HepG2 (cell line): ENCODE measurements around the gene DNAJC11. TPM values are rescaled to one million over a fixed set of nuclear protein-coding genes. Genes with fewer than 3 reads are reported as not detected.

Experiments used
- BCL6 ChIP-seq: IDR thresholded peaks from 2 replicates; pipeline ENCODE4 v1.6.1; 2016; ENCODE audit warnings: missing genetic modification reagents, missing compliant biosample characterization
- BRCA1 ChIP-seq: sonication (generic); formaldehyde crosslinking; IDR thresholded peaks from 2 replicates; pipeline ENCODE4 v1.4.0; 2020; ENCODE audit warnings: missing genetic modification reagents
- CREB1 ChIP-seq, 2 experiments: fragments of 450-650 bp in 1 of 2; IDR thresholded peaks; 2 replicates each; pipeline ENCODE4 v1.6.1; 2016 to 2017; ENCODE audit warnings: control low read depth in 1 of 2, mild to moderate bottlenecking in 1 of 2, missing compliant biosample characterization in 1 of 2, missing genetic modification characterization in 1 of 2
- DNMT3B ChIP-seq: conservative IDR thresholded peaks from 2 replicates; pipeline ENCODE4 v1.6.1; 2016; ENCODE audit warnings: missing biosample characterization, control low read depth
- FOXC1 ChIP-seq: sonication (generic); formaldehyde crosslinking; IDR thresholded peaks from 2 replicates; pipeline ENCODE4 v1.8.0; 2022; ENCODE audit warnings: mild to moderate bottlenecking, missing genetic modification reagents, borderline replicate concordance
- ISX ChIP-seq: sonication (generic); formaldehyde crosslinking; conservative IDR thresholded peaks from 2 replicates; pipeline ENCODE4 v1.5.0; 2020; ENCODE audit warnings: missing genetic modification reagents
- JDP2 ChIP-seq: sonication (generic); formaldehyde crosslinking; IDR thresholded peaks from 2 replicates; pipeline ENCODE4 v1.8.1; 2022; ENCODE audit warnings: missing genetic modification reagents, borderline replicate concordance
- JUN ChIP-seq: sonication (generic); formaldehyde crosslinking; IDR thresholded peaks from 2 replicates; pipeline ENCODE4 v1.4.0; 2020; ENCODE audit warnings: mild to moderate bottlenecking, missing genetic modification reagents
- MXD4 ChIP-seq: IDR thresholded peaks from 2 replicates; pipeline ENCODE4 v1.6.1; 2016; ENCODE audit warnings: mild to moderate bottlenecking, missing biosample characterization, missing genetic modification reagents
- SMAD3 ChIP-seq: sonication (generic); formaldehyde crosslinking; IDR thresholded peaks from 2 replicates; pipeline ENCODE4 v1.4.0; 2020; ENCODE audit warnings: missing genetic modification reagents
- SMC3 ChIP-seq: IDR thresholded peaks from 2 replicates; pipeline ENCODE4 v1.6.1; 2011; ENCODE audit warnings: low read length, improper control_type of control experiment
- ZBTB42 ChIP-seq: sonication (generic); formaldehyde crosslinking; IDR thresholded peaks from 2 replicates; pipeline ENCODE4 v1.5.0; 2020; ENCODE audit warnings: mild to moderate bottlenecking, missing genetic modification reagents
- ZNF12 ChIP-seq: sonication (generic); formaldehyde crosslinking; IDR thresholded peaks from 2 replicates; pipeline ENCODE4 v1.5.0; 2020; ENCODE audit warnings: missing genetic modification reagents
- ZNF367 ChIP-seq: sonication (generic); formaldehyde crosslinking; IDR thresholded peaks from 2 replicates; pipeline ENCODE4 v1.4.0; 2020; ENCODE audit warnings: missing genetic modification reagents, borderline replicate concordance
- ZNF441 ChIP-seq: sonication (generic); formaldehyde crosslinking; IDR thresholded peaks from 2 replicates; pipeline ENCODE4 v1.7.0; 2021; ENCODE audit warnings: missing genetic modification reagents, borderline replicate concordance
- ZNF776 ChIP-seq: sonication (generic); formaldehyde crosslinking; IDR thresholded peaks from 2 replicates; pipeline ENCODE4 v1.4.0; 2020; ENCODE audit warnings: mild to moderate bottlenecking, missing genetic modification reagents
- ZNF878 ChIP-seq: sonication (generic); formaldehyde crosslinking; IDR thresholded peaks from 2 replicates; pipeline ENCODE4 v1.8.1; 2023; ENCODE audit warnings: mild to moderate bottlenecking, missing genetic modification reagents, moderate library complexity
- polyA plus RNA-seq, 8 experiments: library from polyadenylated mRNA; depleted of rRNA in 3 of 8; stranded (reverse) in 7 of 8; unstranded in 1 of 8; fragments of >200 nt; fragmentation: Illumina TruSeq in 4 of 8; extraction: Trizol in 4 of 8; gene quantifications; 2 replicates each; pipeline versions ENCODE4 v1.2.1 to v1.2.3, GENCODE V29; 2011 to 2016; ENCODE audit warnings: low read depth in 4 of 8, missing spikeins in 1 of 8, mixed read lengths in 1 of 8; ENCODE audit not compliant: insufficient read depth in 1 of 8
- total RNA-seq, 5 experiments: library from RNA; depleted of rRNA; stranded (reverse); fragments of >200 nt; fragmentation: Illumina TruSeq; extraction: Trizol; gene quantifications; 2 replicates each; pipeline ENCODE4 v1.2.3, GENCODE V29; 2016; ENCODE audit warnings: low read depth in 1 of 5
- TF ChIP-seq, protein P1 (sequence below): IDR thresholded peaks from 2 replicates; pipeline ENCODE4 v1.4.0; 2020; ENCODE audit warnings: mild to moderate bottlenecking, missing genetic modification reagents
- TF ChIP-seq, protein P2 (sequence below): sonication (generic); formaldehyde crosslinking; IDR thresholded peaks from 2 replicates; pipeline ENCODE4 v1.5.0; 2020; ENCODE audit warnings: missing genetic modification reagents, mild to moderate bottlenecking, borderline replicate concordance
- TF ChIP-seq, protein P3 (sequence below): sonication (generic); formaldehyde crosslinking; IDR thresholded peaks from 2 replicates; pipeline ENCODE4 v1.4.0; 2020; ENCODE audit warnings: mild to moderate bottlenecking, missing genetic modification reagents
- TF ChIP-seq, protein P4 (sequence below): sonication (generic); formaldehyde crosslinking; IDR thresholded peaks from 2 replicates; pipeline ENCODE4 v1.5.1; 2020; ENCODE audit warnings: mild to moderate bottlenecking, moderate library complexity, missing genetic modification reagents

Gene DNAJC11
- total and polyA plus RNA-seq, 2 of the 13 experiments (the other 11 are each of a cell fraction or from before 2014, with no cell fraction given), result 25.1 to 47.6 TPM

DNA sequence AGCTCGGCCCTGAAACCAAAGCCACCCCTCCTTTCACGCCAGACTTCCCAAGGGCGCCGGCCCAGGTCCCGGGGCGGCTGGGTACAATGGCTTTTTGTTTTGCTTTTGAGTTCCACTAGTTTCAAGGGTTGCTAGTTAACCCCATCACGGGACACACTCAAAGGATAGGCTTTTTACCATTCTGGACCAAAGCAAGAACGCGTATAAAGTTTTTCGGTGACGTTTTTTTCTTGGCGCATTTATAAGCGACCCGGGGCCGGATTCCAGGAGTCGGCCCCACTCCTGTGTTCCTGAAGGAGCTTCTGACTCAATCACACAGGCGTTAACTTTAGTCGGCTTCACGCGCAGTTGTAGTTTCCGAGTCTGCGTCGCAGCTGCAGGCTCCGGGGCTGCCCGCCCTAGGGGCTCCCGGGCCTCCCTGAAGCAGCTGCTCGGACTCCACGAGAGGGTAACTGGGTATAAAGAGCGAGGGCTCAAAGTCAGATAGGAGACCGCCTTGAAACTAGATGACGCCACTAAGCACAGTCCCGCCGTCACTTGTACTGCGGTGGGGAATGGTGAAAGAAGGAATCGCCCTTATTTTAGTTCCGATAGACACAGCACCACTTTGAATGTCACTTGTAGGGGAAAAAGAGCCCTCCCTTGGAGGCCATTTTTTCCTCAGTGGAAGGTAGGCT is 98.2 kb downstream of the DNAJC11 start (continued):
- TF ChIP-seq, protein P1, sequence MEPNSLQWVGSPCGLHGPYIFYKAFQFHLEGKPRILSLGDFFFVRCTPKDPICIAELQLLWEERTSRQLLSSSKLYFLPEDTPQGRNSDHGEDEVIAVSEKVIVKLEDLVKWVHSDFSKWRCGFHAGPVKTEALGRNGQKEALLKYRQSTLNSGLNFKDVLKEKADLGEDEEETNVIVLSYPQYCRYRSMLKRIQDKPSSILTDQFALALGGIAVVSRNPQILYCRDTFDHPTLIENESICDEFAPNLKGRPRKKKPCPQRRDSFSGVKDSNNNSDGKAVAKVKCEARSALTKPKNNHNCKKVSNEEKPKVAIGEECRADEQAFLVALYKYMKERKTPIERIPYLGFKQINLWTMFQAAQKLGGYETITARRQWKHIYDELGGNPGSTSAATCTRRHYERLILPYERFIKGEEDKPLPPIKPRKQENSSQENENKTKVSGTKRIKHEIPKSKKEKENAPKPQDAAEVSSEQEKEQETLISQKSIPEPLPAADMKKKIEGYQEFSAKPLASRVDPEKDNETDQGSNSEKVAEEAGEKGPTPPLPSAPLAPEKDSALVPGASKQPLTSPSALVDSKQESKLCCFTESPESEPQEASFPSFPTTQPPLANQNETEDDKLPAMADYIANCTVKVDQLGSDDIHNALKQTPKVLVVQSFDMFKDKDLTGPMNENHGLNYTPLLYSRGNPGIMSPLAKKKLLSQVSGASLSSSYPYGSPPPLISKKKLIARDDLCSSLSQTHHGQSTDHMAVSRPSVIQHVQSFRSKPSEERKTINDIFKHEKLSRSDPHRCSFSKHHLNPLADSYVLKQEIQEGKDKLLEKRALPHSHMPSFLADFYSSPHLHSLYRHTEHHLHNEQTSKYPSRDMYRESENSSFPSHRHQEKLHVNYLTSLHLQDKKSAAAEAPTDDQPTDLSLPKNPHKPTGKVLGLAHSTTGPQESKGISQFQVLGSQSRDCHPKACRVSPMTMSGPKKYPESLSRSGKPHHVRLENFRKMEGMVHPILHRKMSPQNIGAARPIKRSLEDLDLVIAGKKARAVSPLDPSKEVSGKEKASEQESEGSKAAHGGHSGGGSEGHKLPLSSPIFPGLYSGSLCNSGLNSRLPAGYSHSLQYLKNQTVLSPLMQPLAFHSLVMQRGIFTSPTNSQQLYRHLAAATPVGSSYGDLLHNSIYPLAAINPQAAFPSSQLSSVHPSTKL (CRISPR knock-in tag), result no peak; the same call in 1 of the 2 replicates
- no peak for TF ChIP-seq SMC3
- no peak for TF ChIP-seq ZNF878 (CRISPR knock-in tag)
- TF ChIP-seq ZNF441 (CRISPR knock-in tag), result no peak
- TF ChIP-seq JUN (CRISPR knock-in tag), result no peak
- TF ChIP-seq FOXC1 (CRISPR knock-in tag), result no peak; the same call in 1 of the 2 replicates
- no peak for TF ChIP-seq ZNF12
- no peak for TF ChIP-seq DNMT3B (CRISPR knock-in tag)
- TF ChIP-seq MXD4 (CRISPR knock-in tag), result no peak
- TF ChIP-seq ZNF367 (CRISPR knock-in tag), result no peak
- TF ChIP-seq, protein P2, sequence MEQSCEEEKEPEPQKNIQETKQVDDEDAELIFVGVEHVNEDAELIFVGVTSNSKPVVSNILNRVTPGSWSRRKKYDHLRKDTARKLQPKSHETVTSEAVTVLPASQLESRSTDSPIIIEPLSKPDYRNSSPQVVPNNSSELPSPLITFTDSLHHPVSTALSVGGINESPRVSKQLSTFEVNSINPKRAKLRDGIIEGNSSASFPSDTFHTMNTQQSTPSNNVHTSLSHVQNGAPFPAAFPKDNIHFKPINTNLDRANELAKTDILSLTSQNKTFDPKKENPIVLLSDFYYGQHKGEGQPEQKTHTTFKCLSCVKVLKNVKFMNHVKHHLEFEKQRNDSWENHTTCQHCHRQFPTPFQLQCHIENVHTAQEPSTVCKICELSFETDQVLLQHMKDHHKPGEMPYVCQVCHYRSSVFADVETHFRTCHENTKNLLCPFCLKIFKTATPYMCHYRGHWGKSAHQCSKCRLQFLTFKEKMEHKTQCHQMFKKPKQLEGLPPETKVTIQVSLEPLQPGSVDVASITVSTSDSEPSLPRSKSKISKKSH (CRISPR knock-in tag), result no peak
- 0 out of 2 replicates have a peak, but pooled peaks have one; percentile 47 for TF ChIP-seq ZNF776 (CRISPR knock-in tag)
- no peak for TF ChIP-seq ISX (CRISPR knock-in tag)
- TF ChIP-seq, protein P3, sequence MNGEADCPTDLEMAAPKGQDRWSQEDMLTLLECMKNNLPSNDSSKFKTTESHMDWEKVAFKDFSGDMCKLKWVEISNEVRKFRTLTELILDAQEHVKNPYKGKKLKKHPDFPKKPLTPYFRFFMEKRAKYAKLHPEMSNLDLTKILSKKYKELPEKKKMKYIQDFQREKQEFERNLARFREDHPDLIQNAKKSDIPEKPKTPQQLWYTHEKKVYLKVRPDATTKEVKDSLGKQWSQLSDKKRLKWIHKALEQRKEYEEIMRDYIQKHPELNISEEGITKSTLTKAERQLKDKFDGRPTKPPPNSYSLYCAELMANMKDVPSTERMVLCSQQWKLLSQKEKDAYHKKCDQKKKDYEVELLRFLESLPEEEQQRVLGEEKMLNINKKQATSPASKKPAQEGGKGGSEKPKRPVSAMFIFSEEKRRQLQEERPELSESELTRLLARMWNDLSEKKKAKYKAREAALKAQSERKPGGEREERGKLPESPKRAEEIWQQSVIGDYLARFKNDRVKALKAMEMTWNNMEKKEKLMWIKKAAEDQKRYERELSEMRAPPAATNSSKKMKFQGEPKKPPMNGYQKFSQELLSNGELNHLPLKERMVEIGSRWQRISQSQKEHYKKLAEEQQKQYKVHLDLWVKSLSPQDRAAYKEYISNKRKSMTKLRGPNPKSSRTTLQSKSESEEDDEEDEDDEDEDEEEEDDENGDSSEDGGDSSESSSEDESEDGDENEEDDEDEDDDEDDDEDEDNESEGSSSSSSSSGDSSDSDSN (CRISPR knock-in tag), result peak; percentile 38; the same call in 1 of the 2 replicates
- peak; percentile 42; the same call in 1 of the 2 replicates for TF ChIP-seq CREB1 (IDR thresholded peaks at IDR 0.05)
- peak; percentile 76 for TF ChIP-seq CREB1 (CRISPR knock-in tag; IDR thresholded peaks at IDR 0.05)
- TF ChIP-seq, protein P4, sequence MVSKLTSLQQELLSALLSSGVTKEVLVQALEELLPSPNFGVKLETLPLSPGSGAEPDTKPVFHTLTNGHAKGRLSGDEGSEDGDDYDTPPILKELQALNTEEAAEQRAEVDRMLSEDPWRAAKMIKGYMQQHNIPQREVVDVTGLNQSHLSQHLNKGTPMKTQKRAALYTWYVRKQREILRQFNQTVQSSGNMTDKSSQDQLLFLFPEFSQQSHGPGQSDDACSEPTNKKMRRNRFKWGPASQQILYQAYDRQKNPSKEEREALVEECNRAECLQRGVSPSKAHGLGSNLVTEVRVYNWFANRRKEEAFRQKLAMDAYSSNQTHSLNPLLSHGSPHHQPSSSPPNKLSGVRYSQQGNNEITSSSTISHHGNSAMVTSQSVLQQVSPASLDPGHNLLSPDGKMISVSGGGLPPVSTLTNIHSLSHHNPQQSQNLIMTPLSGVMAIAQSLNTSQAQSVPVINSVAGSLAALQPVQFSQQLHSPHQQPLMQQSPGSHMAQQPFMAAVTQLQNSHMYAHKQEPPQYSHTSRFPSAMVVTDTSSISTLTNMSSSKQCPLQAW (CRISPR knock-in tag), result no peak
- no peak for TF ChIP-seq ZBTB42 (CRISPR knock-in tag)
- TF ChIP-seq SMAD3 (CRISPR knock-in tag), result 0 out of 2 replicates have a peak, but pooled peaks have one; percentile 36
- no peak for TF ChIP-seq JDP2 (CRISPR knock-in tag)
- peak; percentile 41; the same call in 1 of the 2 replicates for TF ChIP-seq BCL6
- TF ChIP-seq BRCA1 (CRISPR knock-in tag), result no peak
